ENCODE measurements around the gene PAGR1.

PAGR1 gene

GRCh38 chr16:29806099-29806579 is 9.8 kb upstream of the PAGR1 start, which contains the start of gene MAZ:
Gene MAZ, plus strand, starts transcription at chr16:29806529. Its CDS starts 173 bp downstream, at chr16:29806702.
- no peak for DNase-seq (ENCODE audit: low read depth)
- no peak for TF ChIP-seq CTCF (IDR thresholded peaks at IDR 0.05; ENCODE audit: low read depth, low read length)
- no peak for TF ChIP-seq MYC (IDR thresholded peaks at IDR 0.05; ENCODE audit: low read depth, low read length)
- no peak for TF ChIP-seq MAX (IDR thresholded peaks at IDR 0.05; ENCODE audit: low read depth, low read length)
- TF ChIP-seq POLR2A (IDR thresholded peaks at IDR 0.05; ENCODE audit: extremely low read depth, insufficient read length): no peak
- peak within 1 kb of the TSS; percentile 97 for H3K4me3 ChIP-seq (ENCODE audit: low read depth, low read length)

GRCh38 chr16:29806641-29807425 is 9.1 kb upstream of the PAGR1 start:
- TF ChIP-seq POLR2A (IDR thresholded peaks at IDR 0.05; ENCODE audit: extremely low read depth, insufficient read length): peak; percentile 64
- 0 out of 2 replicates have a peak, but pooled peaks have one; percentile 22 for TF ChIP-seq MAX (IDR thresholded peaks at IDR 0.05; ENCODE audit: low read depth, low read length)
- no peak for TF ChIP-seq CTCF (IDR thresholded peaks at IDR 0.05; ENCODE audit: low read depth, low read length)
- peak; percentile 50; the same call in 1 of the 2 replicates for TF ChIP-seq MYC (IDR thresholded peaks at IDR 0.05; ENCODE audit: low read depth, low read length)
- H3K4me3 ChIP-seq (ENCODE audit: low read depth, low read length): peak overlapping the region; percentile 97
- peak; percentile 90 for DNase-seq (ENCODE audit: low read depth)

- DNase-seq (ENCODE audit: low read depth): peak; percentile 98
- TF ChIP-seq MYC (IDR thresholded peaks at IDR 0.05; ENCODE audit: low read depth, low read length) (peak; percentile 60), POLR2A (IDR thresholded peaks at IDR 0.05; ENCODE audit: extremely low read depth, insufficient read length) (peak; percentile 51), MAX (IDR thresholded peaks at IDR 0.05; ENCODE audit: low read depth, low read length) (peak; percentile 97), CTCF (IDR thresholded peaks at IDR 0.05; ENCODE audit: low read depth, low read length) (peak; percentile 17)
- H3K4me3 ChIP-seq (ENCODE audit: low read depth, low read length): peak overlapping the region; percentile 97
These were observed 8.3 kb upstream of the PAGR1 start for GRCh38 chr16:29807426-29808218.

GRCh38 chr16:29808219-29808900 is 7.6 kb upstream of the PAGR1 start:
- peak; percentile 55; the same call in 1 of the 2 replicates for TF ChIP-seq MYC (IDR thresholded peaks at IDR 0.05; ENCODE audit: low read depth, low read length)
- peak; percentile 86 for TF ChIP-seq MAX (IDR thresholded peaks at IDR 0.05; ENCODE audit: low read depth, low read length)
- no peak for TF ChIP-seq POLR2A (IDR thresholded peaks at IDR 0.05; ENCODE audit: extremely low read depth, insufficient read length)
- peak overlapping the region; percentile 97 for H3K4me3 ChIP-seq (ENCODE audit: low read depth, low read length)
- DNase-seq (ENCODE audit: low read depth): peak; percentile 53

GRCh38 chr16:29809031-29809747 is 6.8 kb upstream of the PAGR1 start:
- peak overlapping the region; percentile 97 for H3K4me3 ChIP-seq (ENCODE audit: low read depth, low read length)
- no peak for TF ChIP-seq POLR2A (IDR thresholded peaks at IDR 0.05; ENCODE audit: extremely low read depth, insufficient read length)
- TF ChIP-seq MYC (IDR thresholded peaks at IDR 0.05; ENCODE audit: low read depth, low read length): no peak
- no peak for TF ChIP-seq CTCF (IDR thresholded peaks at IDR 0.05; ENCODE audit: low read depth, low read length)
- no peak for TF ChIP-seq MAX (IDR thresholded peaks at IDR 0.05; ENCODE audit: low read depth, low read length)
- no peak for DNase-seq (ENCODE audit: low read depth)
